Fibroblast of skin of back (primary cell): ENCODE measurements around the gene USH1C.
A peak's percentile ranks its signal among the peaks of the same experiment; 100 is the strongest.

Experiments
- DNase-seq: peaks from one replicate; pipeline ENCODE4 v3.0.0-alpha.2; 2013

USH1C gene

DNA sequence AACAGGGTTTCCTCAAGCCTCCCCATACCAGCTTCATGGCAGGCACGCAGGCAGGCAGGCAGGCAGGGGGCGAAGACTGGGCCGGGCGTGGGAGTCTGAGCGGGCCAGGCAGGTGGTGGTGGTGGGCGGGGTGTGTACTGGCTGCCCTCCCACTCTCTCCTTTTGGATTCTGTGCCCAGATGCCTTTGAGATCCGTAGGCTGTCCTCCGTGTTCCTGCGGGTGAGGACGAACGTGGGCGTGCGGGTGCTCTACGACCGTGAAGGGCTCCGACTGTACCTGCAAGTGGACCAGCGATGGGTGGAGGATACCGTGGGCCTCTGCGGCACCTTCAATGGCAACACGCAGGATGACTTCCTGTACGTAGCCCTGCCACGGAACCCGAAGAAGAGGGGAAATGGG, 25.8 kb upstream of the USH1C start:
- DNase-seq = no peak

DNA sequence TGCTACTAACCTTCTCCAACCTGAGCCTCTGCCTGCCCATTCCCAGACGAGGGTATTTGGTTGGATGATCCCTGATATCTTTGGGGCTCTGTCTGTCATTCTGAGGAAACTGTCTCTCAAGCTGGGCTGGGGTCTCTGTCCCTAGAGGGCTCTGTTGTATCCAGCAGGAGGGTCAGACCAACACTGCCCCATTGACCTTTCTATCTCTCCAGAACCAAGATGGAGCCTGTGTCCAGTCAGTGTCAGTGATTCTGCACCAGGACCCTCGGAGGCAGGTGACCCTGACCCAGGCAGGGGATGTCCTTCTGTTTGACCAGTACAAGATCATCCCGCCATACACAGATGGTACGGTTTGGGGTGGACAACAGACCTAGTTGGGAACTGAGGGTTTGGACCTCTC, 24.7 kb upstream of the USH1C start:
- no peak for DNase-seq

DNA sequence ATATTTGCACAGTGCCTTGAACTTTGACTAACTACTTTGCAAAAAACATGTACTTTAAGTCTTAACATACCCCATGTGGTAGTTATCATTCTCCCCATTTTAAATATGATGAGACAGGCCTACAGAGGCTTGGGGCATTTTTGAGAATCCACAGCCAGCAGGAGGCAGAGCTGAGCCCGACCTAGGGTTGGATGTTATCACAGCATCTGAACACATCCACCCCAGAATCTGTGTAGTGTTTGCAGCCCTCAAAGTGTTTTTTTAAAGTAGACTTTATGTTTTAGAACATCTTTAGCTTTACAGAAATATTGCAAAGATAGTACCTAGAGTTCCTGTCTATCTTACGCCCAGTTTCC, 20.4 kb upstream of the USH1C start:
- DNase-seq = no peak

DNA sequence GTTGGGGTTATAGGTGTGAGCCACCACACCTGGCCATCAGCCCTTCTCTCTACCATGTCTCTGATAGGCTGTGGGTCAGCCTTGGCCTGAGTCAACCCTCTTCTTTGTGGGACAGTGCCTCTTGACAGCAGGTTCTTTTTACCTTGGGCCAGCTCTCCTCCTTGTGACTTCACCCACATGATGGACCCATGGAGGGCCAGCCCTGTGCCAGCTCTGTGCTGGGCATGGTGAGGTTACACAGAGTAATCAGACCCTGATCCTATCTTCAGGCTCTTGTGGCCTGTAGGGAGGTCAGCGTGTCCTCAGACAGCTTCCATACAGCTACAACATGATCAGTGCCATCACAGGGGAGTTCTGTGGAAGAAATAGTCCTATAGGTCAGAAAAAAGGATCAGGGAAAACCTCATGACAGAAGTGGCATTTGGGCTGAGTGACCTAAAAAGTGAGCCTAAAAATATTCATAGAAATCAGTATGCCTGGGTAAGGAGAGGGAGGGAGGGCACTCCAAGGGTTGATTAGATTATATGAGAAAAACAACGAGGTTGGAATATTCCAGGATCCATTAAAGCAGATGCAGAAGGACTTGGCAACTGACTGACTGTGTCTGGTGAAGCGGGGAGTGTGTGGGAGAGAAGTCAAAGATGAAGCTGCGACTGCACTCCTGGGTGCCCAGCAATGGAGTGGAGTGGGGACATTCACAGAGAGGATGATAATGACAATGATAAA, 19.9 kb upstream of the USH1C start:
- DNase-seq = no peak

DNA sequence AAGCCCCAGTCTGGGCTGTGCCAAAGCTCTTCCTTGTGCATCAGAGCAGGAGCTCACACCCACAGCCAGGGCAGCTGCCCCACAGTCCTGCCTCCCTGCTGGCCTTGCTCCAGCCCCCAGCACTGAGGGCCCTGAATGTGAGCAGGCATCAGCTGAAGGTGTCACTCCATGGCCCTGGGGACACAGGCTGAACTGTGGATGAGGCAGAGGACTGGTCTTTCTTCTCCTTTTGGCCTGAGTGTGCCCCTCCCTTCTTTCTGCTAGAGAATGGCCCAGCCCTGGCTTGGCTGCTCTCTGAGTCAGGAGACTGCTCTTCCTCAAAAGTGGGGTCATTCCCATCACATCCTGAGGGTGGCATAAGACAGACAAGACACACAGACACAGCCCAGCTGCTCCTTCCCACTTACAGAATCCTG, 19.0 kb upstream of the USH1C start:
- no peak for DNase-seq

DNA sequence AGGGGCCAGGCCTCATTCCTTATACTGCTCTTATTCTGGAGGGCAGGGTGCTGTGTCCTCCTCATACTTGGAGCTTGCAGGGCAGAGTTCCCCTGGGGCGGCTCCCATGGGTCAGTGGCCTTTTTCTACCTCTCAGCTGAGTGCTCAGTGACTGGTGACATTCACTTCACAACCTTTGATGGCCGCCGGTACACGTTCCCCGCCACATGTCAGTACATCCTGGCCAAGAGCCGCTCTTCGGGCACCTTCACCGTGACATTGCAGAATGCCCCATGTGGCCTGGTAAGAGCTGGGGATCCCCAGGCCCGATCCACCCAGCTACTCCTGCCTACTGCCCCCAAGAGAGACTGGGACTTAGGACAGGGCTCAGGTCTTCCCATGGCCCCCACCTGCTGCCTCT, 17.3 kb upstream of the USH1C start:
- no peak for DNase-seq

DNA sequence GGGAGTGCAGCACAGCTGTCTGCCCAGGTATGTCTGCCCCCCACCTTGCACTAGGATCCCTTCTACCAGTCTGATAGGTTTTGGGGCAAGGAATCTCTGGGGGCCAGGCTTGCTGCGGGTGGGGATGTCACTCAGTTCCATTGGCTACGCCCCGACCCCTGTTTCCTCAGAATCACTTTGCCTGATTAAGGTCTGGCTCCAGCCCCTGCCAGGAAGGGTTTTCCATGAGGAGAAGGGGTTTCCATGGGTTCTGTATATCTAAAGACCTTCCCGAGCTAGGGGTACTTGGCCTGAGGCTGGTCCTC, 16.8 kb upstream of the USH1C start:
- no peak for DNase-seq

DNA sequence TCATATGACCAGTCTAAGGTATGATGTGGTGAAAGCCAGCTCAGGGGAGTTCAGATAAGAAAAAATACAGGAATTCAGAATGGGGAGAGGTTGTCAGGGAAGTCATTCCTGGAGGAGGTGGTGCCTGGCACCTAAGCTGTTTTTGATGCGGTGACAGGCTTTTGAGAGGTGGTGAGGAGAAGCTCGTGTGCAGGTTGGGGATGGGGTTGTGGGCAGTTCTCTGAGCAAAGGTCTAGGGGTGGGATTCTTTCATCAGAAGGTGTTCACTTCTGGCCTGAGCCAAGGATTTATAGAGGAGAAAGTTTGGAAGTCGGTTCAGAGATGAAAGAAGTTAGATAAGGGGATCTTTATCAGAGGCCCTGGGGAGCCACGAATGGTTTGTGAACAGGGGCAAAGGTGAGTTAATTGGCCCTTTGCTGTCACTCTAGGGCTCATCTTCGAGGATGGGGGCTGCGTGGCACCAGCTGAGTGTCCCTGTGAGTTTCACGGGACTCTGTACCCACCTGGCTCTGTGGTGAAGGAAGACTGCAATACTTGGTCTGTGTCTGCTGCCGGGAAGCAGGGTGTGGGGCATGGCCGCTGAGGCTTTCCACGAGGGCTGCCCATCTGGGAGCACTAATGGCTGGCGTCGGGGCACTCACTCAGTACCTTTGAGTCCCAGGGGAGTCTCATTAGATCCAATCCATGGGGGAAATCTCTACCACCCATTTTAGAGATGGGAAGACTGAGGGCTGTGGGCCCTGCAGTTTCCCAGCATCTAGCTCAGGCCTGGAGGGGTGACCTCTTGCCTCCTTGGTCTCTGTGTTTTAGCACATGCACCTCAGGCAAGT, 16.3 kb upstream of the USH1C start:
- no peak for DNase-seq

DNA sequence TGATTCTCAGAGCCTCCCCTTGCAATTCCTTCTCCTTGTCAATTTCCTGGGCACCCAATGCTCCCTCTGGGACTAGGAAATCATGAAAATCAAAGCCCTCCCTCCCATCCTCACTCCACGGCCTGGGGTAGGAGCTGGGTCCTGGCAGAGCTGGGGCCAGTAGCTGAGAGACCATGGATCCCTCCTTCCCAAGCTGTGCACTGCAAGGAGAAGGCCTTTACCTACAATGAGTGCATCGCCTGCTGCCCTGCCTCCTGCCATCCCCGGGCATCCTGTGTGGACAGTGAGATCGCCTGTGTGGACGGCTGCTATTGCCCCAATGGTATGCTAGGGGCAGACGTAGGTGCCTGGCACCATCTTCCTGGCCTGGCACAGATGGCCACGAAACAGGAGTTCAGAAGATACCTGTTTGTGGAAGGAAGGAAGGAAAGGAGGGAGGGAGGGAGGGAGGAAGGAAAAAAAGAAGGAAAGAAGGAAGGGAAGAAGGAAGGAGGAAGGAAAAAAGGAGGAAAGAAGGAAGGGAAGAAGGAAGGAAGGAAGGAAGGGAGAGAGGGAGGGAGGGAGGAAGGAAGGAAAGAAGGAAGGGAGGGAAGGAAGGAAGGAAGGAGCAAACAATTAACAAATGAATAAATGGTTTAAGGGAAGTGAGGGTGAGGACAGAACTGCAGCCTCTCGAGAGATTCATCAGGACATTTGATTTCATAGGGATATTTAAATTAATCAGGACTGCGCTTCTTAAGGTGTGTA, 15.3 kb upstream of the USH1C start:
- no peak for DNase-seq

DNA sequence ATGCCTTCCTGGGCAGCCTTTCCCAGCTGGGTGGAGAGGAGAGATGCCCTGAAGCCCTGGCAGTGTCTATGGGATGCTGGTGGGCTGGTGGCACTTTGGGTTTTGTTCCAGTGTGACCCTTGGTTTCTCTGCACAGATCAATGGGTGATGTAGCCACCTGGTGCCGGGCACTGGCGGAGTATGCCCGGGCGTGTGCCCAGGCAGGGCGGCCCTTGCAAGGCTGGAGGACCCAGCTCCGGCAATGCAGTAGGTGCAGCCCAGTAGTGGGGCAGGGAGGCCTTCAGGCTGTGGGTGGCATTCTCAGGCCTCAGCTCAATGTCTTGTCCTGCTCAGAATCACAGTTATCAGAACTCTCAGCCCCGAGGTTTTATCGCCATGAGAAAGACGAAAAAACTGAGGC, 14.7 kb upstream of the USH1C start:
- no peak for DNase-seq

DNA sequence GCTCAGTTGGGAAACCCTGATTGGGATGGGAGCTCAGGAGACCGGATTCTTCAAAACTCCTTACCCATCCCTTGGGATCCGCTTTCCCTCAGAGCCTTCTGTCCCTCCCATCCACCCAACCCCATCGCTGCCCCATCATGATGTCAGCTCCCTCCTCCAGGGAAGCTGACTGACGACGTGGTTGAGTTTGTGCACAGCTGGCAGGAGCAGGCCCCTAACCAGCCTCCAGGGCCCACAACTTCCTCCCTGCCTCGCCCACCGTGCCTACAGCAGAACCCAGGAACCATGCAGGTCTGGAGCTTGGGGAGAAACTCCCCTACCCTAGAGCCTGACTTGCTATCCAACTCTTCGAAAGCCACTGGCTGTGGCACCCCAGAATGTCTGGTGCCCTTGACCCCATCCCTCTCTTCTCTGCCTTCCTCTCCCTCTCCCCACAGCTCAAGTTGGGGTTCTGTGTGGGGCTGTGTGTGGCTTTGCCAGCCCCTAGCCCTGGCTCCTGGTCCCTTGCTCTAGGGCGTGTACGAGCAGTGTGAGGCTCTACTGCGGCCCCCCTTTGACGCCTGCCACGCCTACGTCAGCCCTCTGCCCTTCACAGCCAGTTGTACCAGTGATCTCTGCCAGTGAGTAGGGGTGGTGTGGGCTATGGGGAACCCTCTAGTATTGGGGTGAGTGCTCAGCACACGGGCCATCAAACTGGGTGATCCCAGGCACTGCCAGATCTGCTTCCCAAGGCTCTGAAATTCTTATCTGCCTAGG, 14.0 kb upstream of the USH1C start:
- no peak for DNase-seq

DNA sequence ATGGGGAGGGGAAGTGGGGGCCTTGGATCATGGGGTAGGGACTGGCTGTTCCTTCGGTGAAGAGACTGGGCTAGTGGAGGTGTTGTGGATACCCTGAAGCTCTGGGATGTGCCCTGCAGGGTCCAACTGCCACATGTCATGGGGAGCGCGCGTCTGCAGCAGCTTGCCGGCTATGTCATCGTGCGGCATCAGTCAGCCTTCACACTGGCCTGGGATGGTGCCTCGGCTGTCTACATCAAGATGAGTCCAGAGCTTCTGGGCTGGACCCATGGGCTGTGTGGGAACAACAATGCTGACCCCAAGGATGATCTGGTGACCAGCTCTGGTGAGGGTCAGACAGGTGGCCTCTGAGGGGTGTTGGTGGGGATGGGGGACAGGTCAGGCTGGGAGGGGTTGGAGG, 12.8 kb upstream of the USH1C start:
- DNase-seq = no peak

DNA sequence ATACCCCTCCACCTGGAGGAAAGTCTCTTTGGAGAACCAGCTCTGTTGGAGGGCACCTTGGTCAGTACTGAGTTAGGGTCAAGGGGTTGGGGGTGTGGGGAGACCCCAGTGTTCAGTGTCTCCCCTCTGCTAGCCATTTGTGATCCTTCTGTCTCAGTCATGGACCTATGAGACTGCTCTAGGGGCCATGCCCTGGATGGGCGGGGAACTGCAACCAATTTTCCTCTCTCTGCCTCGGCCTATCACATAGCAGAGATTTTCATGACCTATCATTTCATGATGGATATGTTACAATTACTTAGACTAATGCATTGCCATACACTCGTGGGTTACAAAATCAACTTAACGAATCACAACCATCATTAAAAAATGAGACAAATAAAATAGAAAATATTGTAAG, 10.3 kb upstream of the USH1C start:
- no peak for DNase-seq

DNA sequence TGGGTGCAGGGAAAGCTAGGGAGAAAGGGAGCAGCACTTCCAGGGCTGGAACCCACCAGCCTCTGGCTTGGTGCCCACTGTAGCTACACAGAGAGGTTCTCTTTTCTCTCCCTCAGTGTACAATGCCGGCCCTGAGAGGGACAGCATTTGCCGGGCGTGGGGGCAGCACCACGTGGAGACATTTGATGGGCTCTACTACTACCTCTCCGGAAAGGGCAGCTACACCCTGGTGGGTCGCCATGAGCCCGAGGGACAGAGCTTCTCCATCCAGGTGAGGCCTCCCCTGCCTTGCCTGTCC, 9.0 kb upstream of the USH1C start:
- DNase-seq = no peak

DNA sequence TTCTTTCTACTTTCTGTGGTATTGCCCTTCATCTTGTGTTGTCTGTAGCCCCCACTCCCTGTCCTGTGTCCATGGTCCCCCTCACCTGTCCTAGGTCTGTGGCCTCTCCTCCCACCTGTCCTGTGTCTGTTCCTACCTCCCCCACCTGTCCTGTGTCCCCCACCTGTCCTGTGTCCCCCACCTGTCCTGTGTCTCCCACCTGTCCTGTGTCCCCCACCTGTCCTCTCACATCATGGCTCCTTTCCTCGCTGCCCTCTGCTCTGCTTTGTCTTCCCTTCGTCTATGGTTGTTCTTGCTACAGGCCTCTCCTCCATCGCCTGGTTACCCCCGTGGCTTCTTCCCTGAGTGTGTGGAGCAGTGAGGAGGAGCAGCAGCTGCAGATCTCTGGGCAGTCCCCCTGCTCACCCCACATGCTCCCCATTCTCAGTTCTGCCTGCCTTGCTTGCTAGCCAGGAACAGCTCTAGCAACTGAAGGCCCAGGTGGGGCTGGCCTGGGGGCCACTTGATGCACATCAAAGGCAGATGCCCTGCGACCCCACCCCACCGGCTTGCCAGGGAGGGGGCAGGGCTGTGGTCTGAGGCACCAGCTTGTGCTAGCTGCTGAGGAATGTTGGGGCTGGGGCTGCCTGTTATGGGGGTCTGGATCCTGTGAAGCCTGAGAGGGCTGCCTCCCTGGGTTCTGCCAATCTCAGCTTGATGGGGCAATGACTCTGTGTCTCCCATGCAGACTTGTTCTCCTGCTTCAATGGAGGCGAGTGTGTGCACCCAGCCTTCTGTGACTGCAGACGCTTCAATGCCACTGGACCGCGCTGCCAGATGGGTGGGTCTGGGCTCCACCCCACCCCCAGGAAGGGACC, 8.4 kb upstream of the USH1C start:
- no peak for DNase-seq

DNA sequence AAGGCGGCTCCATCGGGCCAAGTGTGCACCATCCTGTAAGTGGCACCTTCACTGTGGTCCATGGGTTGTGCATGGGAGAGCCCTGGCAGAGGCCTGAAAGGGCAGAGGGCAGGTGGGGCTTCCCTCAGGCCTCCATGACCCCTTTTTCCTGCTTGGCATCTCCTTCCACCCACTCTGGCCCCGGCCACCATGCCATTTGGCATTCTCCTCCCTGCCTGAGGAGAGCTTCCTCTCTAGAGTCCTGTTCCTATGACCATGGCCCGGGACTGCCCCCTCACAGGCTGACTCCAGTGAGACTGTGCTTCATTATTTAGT, 7.8 kb upstream of the USH1C start:
- DNase-seq = no peak

DNA sequence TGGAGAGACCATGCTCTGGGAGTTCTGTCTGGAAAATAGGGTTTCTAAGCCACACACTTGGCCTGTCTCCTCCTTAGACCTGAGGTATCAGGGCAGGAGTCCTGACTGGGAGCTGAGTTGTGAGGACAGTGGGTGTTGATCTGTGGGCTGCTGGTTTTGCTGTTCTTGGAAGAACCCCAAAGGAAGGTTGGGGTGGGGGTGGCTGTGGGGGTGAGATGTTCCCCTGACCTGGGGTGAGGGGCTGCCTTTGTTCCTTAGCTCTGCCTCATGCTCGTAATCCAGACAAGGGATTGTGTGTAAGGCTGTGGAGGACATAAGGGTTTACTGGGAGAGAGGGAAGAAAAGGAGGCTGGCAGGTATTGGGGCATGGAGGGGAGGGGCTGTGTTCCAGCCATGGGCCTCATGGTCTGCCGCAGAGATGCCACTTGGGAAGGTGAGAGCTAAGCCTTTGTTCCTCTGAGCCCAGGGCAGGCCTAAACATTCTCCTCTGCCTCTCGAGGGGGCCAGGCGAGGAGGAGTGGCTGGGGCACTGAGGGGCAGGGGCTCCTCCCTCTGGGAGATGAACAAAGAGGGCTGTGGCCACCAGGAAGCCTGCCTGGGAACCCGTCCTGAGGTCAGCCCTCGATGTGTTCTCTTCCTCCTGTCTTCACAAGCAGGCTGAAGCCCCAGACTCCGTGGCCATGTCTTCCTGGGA, 7.3 kb upstream of the USH1C start:
- no peak for DNase-seq

DNA sequence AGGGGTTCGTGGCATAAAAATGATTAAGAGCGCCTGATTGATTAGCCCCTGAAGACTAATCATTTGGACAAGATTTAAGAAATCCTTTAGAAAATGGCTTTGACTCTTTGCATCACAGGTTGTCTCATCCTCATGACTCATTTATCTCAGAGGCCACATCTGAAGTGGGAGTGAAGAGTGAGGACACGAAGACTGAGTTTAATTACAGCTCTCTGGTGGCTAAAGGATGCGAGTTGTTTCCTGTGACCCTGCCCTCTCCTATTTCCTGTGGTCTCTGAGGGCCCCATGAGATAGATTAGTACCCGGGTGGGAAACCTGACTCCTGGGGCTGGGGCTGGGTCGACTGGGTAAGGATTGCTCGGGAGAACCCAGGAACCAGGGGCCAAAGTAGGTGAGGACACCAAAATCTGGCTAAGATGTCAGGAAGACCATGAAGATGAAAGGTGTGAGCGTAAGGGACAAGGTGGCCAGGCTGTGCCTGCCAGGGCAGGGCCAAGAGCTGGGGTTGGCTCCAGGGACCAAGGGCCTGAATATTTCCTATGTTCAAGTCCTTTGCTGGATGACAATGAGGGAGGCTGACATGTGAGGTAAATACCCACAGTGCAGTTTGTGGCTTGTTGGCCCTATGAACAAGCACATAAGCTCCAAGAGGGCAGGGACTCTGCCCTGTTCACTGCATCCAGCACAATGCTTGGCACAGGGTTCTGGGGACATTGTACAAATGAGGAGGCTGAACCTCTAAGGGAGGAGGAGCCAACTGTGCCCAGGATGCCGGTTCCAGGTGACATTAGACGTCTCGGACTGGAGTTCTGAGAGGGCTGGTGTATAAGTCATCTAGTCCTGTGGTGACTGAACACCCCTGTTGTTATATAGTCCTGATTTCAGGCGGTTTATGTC, 6.5 kb upstream of the USH1C start:
- no peak for DNase-seq

DNA sequence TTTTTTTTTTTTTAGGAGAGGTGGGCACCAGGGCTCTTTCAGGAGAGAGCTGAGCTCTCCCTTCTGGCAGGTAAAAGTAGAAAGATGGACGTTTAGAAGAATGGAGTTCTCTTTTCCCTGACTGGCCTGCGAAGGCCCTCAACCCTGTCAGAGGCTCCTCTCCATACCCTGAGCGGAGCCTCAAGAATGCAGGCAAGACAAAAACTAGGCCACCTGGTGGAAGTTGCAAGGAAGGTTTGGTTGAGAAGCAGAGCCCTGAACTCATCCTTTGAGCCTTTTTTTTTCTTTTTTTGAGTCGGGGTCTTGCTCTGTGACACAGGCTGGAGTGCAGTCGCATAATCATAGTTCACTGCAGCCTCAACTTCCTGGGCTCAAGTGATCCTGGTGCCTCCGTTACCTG, 4.2 kb upstream of the USH1C start:
- DNase-seq = no peak

DNA sequence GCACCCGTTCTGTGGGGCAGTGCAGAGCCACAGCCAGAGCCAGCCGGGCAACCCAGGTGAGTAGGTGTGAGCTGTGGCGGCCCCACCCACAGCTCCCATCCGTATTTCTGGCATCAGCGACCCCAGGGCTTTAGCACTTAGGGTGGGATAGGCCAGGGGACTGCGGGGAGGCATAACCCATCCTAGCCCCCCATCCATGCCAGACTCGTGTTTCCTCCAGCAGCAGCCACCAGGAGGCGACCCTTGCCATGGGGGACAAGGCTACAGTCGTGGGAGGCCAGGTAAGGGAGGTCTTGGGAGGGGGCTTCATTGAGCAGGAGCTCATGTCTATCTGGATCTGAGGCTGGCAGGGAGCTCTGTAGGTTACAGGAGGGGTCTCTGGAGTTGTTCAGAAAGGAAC, 3.7 kb upstream of the USH1C start:
- no peak for DNase-seq

DNA sequence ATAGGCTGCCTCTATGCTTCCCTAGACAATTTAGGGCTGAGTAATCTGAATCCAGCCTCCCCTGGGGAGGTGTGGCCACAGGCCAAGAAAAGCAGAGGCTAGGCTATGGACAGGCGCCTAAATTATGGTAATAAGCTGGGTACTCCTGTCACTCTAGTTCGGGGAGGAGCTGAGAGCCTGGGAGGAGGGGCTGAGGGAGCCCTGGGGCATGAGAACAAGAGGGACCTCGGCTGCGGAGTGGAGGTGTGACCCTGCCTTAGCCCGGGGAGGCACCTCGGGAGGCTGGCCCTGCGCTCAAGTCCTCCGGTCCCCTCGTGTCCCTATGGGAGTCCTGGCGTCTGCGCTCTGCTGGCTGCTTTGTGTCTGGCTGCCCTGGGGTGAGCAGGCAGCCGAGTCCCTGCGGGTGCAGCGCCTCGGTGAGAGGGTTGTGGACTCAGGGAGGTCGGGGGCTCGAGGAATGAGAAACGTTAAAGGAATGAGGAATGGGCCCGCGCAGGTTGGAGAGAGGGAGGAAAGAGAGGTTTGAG, 2.9 kb upstream of the USH1C start, which contains the start of gene OTOG:
Gene OTOG (plus strand): TSS at position 209 of the 527 bp plus-strand sequence. CDS start 114 bp downstream, at position 323.
- peak; percentile 12 for DNase-seq
